ENCODE data around the gene FLNA.

FLNA gene

GRCh38 chrX:154373340-154374306 lies 811 bp downstream of the FLNA start:
- peaks cover 5% of the 10 kb centered on the region; the same call in 1 of the 2 replicates for H3K36me3 ChIP-seq (ENCODE audit: insufficient read depth, low read length)
- peaks cover 36% of the 10 kb centered on the region for H3K79me2 ChIP-seq (ENCODE audit: control insufficient read depth, insufficient read depth, low read length, unreplicated experiment)
- H2AFZ ChIP-seq (ENCODE audit: low read length, unreplicated experiment): no peak overlapping the region

DNA sequence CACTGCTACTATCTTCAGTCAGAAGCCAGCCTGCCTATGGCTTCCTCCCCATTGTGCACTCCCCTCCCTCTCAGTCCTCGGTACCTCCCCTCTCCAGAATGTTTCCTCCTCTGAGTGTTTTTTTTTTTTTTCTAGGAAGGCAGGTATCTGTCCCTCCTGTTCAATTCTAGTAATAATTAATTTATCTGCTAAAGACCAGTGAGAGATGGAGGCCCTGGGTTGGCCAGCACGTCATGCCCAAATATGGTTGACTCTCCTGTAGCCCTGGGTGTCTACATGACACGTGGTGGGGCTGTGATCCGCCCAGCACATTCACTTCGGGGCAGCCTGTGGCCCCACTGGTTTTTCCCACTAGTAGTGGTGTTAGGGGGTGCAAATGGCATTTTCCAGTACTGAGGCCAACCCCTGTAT lies 1.8 kb downstream of the FLNA start:
- H3K36me3 ChIP-seq (ENCODE audit: insufficient read depth, low read length): peaks cover 5% of the 10 kb centered on the region; the same call in 1 of the 2 replicates
- no peaks in the 10 kb centered on the region for H3K27me3 ChIP-seq (ENCODE audit: insufficient read depth, low read length)
- peak overlapping the region; percentile 41 for H3K27ac ChIP-seq (ENCODE audit: low read depth, low read length)
- H3K79me2 ChIP-seq (ENCODE audit: control insufficient read depth, insufficient read depth, low read length, unreplicated experiment): peaks cover 46% of the 10 kb centered on the region
- H2AFZ ChIP-seq (ENCODE audit: low read length, unreplicated experiment): no peak overlapping the region
- peak overlapping the region; percentile 79 for H3K4me3 ChIP-seq (ENCODE audit: low read depth, low read length)
- peaks cover 19% of the 10 kb centered on the region for H3K4me1 ChIP-seq (ENCODE audit: control insufficient read depth, insufficient read depth, low read length, unreplicated experiment)

More at GRCh38 chrX:154373340-154374306, 811 bp downstream of the FLNA start:
- no peaks in the 10 kb centered on the region for H3K27me3 ChIP-seq (ENCODE audit: insufficient read depth, low read length)
- H3K4me1 ChIP-seq (ENCODE audit: control insufficient read depth, insufficient read depth, low read length, unreplicated experiment): peaks cover 11% of the 10 kb centered on the region
- peak overlapping the region; percentile 77 for H3K4me3 ChIP-seq (ENCODE audit: low read depth, low read length)
- H3K27ac ChIP-seq (ENCODE audit: low read depth, low read length): peak overlapping the region; percentile 41

DNA sequence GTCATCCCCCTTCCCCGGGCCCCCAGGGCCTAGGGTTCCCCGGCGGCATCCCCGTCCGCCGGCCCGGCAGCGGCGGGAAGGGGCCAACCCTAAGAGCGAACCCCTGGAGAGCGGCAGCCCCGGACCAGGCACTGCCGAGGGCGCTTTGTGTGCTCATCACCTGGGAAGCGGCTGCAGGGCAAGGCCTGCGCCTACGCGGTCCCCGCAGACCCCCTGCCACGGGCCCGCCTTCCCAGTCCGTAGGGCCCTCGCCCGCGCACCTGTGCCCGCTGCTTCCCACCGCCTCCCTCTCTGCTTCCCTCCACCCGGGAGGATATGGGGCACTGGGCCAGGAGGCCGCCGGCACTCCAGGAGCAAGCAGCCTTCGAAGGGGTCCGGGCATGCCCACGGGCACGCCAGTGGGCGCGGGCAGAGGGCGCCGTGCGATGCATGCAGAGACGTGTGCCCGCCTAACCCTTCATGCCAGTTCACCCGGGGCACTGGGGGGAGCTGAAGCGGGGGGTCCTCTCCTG lies 2.6 kb downstream of the FLNA start:
- Histone ChIP-seq H3K27me3 (ENCODE audit: insufficient read depth, low read length) (no peaks in the 10 kb centered on the region), H2AFZ (ENCODE audit: low read length, unreplicated experiment) (no peak overlapping the region), H3K79me2 (ENCODE audit: control insufficient read depth, insufficient read depth, low read length, unreplicated experiment) (peaks cover 54% of the 10 kb centered on the region), H3K27ac (ENCODE audit: low read depth, low read length) (peak overlapping the region; percentile 50), H3K36me3 (ENCODE audit: insufficient read depth, low read length) (peaks cover 10% of the 10 kb centered on the region; the same call in 1 of the 2 replicates), H3K4me1 (ENCODE audit: control insufficient read depth, insufficient read depth, low read length, unreplicated experiment) (peaks cover 22% of the 10 kb centered on the region), H3K4me3 (ENCODE audit: low read depth, low read length) (peak overlapping the region; percentile 79)

DNA sequence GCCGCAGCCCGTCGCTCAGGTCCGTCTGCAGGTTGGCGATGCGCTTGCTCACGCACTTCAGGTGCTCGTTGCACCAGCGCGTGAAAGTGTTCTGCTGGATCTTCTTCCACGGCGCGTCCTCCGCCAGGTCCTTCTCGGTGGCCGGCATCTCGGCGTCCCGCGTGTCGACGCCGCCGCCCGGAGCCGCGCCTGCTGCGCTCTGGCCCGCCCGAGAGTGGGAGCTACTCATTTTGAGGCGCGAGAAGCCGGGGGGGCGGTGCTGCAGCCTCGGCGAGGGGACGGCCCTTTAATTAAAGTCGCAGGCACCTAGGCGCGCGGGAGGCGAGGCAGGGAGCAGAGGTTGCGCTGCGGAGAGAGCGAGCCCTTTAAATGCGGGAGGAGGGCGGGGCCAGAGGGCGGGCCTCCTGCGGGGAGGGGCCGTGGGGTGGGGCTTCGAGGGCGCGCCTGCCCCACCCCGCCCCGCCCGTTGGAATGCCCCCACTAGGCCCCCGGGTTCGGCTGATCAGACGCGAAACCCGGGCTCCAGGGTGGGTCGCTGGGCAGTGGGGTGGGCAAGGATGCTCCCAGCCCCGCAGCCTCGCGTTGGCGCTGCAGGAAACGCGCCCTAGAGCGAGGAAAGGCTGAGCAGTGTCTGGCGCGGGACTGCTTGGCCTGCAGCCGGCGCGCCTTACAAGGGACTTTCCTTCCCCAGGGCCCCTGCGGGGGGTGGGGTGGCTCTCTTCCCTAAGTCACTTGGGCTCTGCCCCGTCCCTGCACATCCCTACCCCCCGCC lies 3.2 kb downstream of the FLNA start:
- Histone ChIP-seq H3K4me1 (ENCODE audit: control insufficient read depth, insufficient read depth, low read length, unreplicated experiment) (peaks cover 24% of the 10 kb centered on the region), H3K4me3 (ENCODE audit: low read depth, low read length) (peak overlapping the region; percentile 96), H3K27me3 (ENCODE audit: insufficient read depth, low read length) (no peaks in the 10 kb centered on the region), H3K79me2 (ENCODE audit: control insufficient read depth, insufficient read depth, low read length, unreplicated experiment) (peaks cover 60% of the 10 kb centered on the region), H3K27ac (ENCODE audit: low read depth, low read length) (peak overlapping the region; percentile 100), H3K36me3 (ENCODE audit: insufficient read depth, low read length) (peaks cover 11% of the 10 kb centered on the region; the same call in 1 of the 2 replicates), H2AFZ (ENCODE audit: low read length, unreplicated experiment) (no peak overlapping the region)

- Histone ChIP-seq H3K79me2 (ENCODE audit: control insufficient read depth, insufficient read depth, low read length, unreplicated experiment) (peaks cover 68% of the 10 kb centered on the region), H3K36me3 (ENCODE audit: insufficient read depth, low read length) (peaks cover 14% of the 10 kb centered on the region; the same call in 1 of the 2 replicates), H2AFZ (ENCODE audit: low read length, unreplicated experiment) (no peak overlapping the region), H3K27me3 (ENCODE audit: insufficient read depth, low read length) (no peaks in the 10 kb centered on the region), H3K4me3 (ENCODE audit: low read depth, low read length) (peak overlapping the region; percentile 96), H3K4me1 (ENCODE audit: control insufficient read depth, insufficient read depth, low read length, unreplicated experiment) (peaks cover 24% of the 10 kb centered on the region), H3K27ac (ENCODE audit: low read depth, low read length) (peak overlapping the region; percentile 100)
Observed at GRCh38 chrX:154370300-154371016, 4.0 kb downstream of the FLNA start.

- Histone ChIP-seq H3K4me1 (ENCODE audit: control insufficient read depth, insufficient read depth, low read length, unreplicated experiment) (peaks cover 24% of the 10 kb centered on the region), H3K36me3 (ENCODE audit: insufficient read depth, low read length) (peaks cover 14% of the 10 kb centered on the region; the same call in 1 of the 2 replicates), H3K4me3 (ENCODE audit: low read depth, low read length) (peak overlapping the region; percentile 96), H3K79me2 (ENCODE audit: control insufficient read depth, insufficient read depth, low read length, unreplicated experiment) (peaks cover 75% of the 10 kb centered on the region), H3K27me3 (ENCODE audit: insufficient read depth, low read length) (no peaks in the 10 kb centered on the region), H2AFZ (ENCODE audit: low read length, unreplicated experiment) (no peak overlapping the region), H3K27ac (ENCODE audit: low read depth, low read length) (peak overlapping the region; percentile 100)
Observed at GRCh38 chrX:154369449-154370299, 4.8 kb downstream of the FLNA start.

DNA sequence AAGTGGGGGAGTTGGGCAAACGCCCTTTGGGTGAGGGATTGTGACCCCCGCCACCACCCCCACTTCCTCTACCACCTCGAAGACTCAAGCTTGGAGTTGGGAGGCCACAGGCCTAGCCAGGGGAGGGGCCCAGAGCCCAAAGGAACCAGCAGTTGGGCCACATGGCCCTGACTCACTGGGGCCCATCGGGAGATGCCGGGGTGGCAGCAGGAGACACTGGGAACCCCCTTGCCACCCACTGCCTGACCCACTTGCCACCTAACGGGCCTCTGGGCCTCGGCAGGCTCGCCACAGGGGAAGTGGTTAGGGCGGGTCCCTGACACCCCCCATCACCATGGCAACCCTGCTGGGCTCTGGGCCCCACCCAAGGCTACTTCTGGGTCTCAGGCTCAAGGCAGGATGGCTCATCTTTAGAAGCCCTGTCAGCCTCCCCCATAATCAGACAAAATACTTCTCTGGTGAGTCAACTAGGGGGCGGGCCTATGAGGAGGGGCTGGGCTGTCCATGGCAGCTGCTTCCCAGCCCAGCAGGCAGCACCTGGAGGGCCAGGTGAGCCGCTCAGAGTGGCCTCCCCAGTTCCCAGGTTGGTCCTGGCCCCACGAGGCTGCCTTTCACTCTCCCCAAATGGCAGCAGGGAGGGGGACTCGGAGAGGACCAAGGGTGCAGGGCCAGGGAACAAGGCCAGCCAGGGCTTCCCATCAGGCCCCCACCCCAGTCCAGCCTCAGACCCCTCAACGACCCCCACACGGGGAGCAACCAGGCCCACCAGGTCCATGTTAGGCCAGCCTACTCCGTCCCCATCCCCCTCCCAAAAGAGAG lies 5.6 kb downstream of the FLNA start:
- H3K36me3 ChIP-seq (ENCODE audit: insufficient read depth, low read length): peaks cover 14% of the 10 kb centered on the region; the same call in 1 of the 2 replicates
- peaks cover 27% of the 10 kb centered on the region for H3K4me1 ChIP-seq (ENCODE audit: control insufficient read depth, insufficient read depth, low read length, unreplicated experiment)
- H3K4me3 ChIP-seq (ENCODE audit: low read depth, low read length): peak overlapping the region; percentile 96
- H3K27ac ChIP-seq (ENCODE audit: low read depth, low read length): peak overlapping the region; percentile 100
- no peak overlapping the region for H2AFZ ChIP-seq (ENCODE audit: low read length, unreplicated experiment)
- H3K79me2 ChIP-seq (ENCODE audit: control insufficient read depth, insufficient read depth, low read length, unreplicated experiment): peaks cover 82% of the 10 kb centered on the region
- no peaks in the 10 kb centered on the region for H3K27me3 ChIP-seq (ENCODE audit: insufficient read depth, low read length)

DNA sequence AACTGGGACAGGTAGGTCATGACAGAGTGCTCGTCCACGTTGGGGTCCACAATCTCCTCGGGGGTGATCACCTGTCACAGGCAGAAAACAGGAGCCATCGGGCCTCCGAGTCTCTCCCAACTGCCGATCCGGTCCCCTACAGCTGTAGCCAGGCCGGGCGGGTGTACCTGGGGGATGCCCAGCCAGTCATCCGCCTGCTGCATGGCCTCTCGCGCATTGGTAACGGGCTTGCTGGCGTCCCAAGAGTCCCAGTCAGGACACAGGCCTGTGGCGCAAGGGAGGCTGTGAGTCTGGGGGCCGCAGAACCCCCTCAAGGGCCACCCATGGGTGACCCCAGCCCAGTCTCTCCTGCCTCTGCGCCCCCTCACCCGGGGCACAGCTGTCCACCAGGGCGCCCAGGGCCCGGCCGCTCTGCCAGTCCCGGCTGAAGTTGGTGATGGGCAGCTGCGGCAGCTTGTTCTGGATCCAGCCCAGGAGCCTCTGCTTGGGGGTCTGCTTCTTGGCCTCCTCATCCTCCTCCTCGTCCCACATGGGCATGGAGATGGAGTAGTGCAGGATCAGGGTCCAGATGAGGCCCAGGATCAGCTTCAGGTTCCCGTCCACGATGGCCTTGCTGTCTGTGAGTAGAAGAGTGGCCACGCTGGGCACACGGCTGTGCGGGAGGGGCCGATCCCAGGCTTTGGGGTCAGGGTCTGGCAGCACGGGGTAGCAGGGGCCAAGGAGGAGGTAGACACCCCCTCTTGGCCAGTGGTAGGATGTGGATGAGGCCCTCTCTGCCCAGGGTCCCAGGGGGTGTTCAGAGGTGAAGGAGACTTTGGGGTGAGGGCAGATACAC lies 6.7 kb downstream of the FLNA start:
- peak overlapping the region; percentile 100 for H3K27ac ChIP-seq (ENCODE audit: low read depth, low read length)
- H2AFZ ChIP-seq (ENCODE audit: low read length, unreplicated experiment): no peak overlapping the region
- H3K27me3 ChIP-seq (ENCODE audit: insufficient read depth, low read length): no peaks in the 10 kb centered on the region
- peaks cover 78% of the 10 kb centered on the region for H3K79me2 ChIP-seq (ENCODE audit: control insufficient read depth, insufficient read depth, low read length, unreplicated experiment)
- H3K36me3 ChIP-seq (ENCODE audit: insufficient read depth, low read length): peaks cover 14% of the 10 kb centered on the region; the same call in 1 of the 2 replicates
- peak overlapping the region; percentile 96 for H3K4me3 ChIP-seq (ENCODE audit: low read depth, low read length)
- H3K4me1 ChIP-seq (ENCODE audit: control insufficient read depth, insufficient read depth, low read length, unreplicated experiment): peaks cover 23% of the 10 kb centered on the region
